Memory B cell (primary cell): ENCODE data around the gene SLC5A9.
"Not testable (repeated sequence)": the region's sequence is repeated elsewhere in the genome, so short reads cannot be mapped to it uniquely, and the experiment has no call there.

Source experiments
- ATAC-seq: fragments of 150-1000 bp; cut with Tn5 transposase; 2 replicates; pipeline ENCODE4 v1.10.0; 2021; ENCODE audit warnings: low read depth, mild to moderate bottlenecking, moderate library complexity
- DNase-seq, 2 donors: peaks; one replicate each; pipeline ENCODE4 v3.0.0; 2022; ENCODE audit warnings: low spot score in 2 of 2
- H3K27ac Mint-ChIP-seq: one replicate; pipeline ENCODE4 v1.8.0; 2022; ENCODE audit warnings: mild to moderate bottlenecking, moderate library complexity, mixed read lengths
- H3K27me3 Mint-ChIP-seq: one replicate; pipeline ENCODE4 v1.8.0; 2022; ENCODE audit warnings: mixed read lengths
- H3K36me3 Mint-ChIP-seq: one replicate; pipeline ENCODE4 v1.8.0; 2022; ENCODE audit warnings: mild to moderate bottlenecking, mixed read lengths
- H3K4me1 Mint-ChIP-seq: one replicate; pipeline ENCODE4 v1.8.0; 2022; ENCODE audit warnings: mixed read lengths
- H3K4me3 Mint-ChIP-seq: one replicate; pipeline ENCODE4 v1.8.0; 2022; ENCODE audit warnings: mild to moderate bottlenecking, moderate library complexity, mixed read lengths
- H3K9me3 Mint-ChIP-seq: one replicate; pipeline ENCODE4 v1.8.0; 2022; ENCODE audit warnings: mixed read lengths

SLC5A9 gene

DNA sequence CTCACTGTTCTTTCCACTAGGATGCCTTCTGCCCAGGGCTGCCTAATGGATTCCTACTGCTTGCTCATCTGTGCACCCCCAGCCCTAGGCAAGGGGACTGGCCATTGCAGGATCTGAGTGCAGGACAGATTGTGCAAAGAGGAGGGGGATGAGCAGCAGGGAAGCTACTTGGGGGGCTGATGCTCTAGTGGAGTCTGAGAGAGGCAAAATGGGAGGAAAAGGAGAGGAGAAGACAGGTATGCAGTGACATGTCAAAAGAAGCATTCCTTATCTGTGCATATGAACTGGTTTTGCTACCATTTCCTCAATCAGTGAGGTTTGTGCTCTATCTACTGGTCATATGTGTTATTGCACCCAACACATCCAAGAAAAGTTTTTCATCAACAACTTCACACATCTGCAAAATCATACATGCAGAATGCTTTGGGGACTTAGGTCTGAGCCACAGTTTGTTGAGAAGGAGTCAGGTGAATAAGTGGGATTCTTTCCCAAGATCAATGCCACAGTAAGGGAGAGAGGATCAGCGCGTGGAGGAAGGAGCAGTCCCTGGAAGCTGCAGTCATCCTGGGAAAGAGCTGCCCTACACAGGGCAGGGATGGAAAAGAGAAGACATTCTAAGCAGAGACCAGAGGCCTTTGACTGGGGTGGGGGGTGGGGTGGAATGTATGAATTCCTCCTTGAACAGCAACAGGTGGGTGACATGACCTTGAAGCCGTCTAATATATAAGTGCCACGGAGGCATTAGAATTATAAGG lies 14.4 kb downstream of the SLC5A9 start:
- H3K27me3 Mint-ChIP-seq = no peaks in the 10 kb centered on the region
- H3K4me1 Mint-ChIP-seq = peaks cover 10% of the 10 kb centered on the region
- H3K36me3 Mint-ChIP-seq = no peaks in the 10 kb centered on the region
- peak; percentile 24 for ATAC-seq
- H3K4me3 Mint-ChIP-seq = no peak overlapping the region
- no peak overlapping the region for H3K27ac Mint-ChIP-seq
- H3K9me3 Mint-ChIP-seq = no peaks in the 10 kb centered on the region
- no peak for DNase-seq

DNA sequence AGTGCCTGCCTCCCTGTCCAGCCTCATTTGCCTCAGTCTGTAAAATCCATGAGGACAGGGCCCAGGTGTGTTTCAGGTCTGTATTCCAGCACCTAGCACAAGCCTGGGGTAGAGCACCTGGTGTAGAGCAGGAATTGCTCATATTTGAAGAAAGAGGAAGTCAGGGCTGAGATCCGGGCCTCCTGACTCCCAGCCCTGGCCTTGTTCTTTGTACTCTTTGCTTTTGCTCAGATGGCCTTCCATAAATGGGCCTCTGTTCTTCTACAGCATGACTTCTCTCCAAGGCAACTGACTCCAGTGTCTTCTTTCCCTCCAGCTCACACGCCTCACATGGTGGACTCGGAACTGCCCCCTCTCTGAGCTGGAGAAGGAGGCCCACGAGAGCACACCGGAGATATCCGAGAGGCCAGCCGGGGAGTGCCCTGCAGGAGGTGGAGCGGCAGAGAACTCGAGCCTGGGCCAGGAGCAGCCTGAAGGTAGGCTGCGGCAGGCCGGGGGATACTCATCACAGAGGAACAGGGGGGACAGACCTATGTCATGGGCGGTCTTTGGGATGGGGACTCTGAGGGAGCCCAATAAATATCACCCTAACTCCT lies 19.7 kb downstream of the SLC5A9 start:
- Mint-ChIP-seq H3K4me1 (peaks cover 26% of the 10 kb centered on the region), H3K9me3 (peaks cover 1% of the 10 kb centered on the region), H3K27me3 (no peaks in the 10 kb centered on the region), H3K27ac (peak overlapping the region; percentile 42), H3K36me3 (no peaks in the 10 kb centered on the region), H3K4me3 (no peak overlapping the region)
- ATAC-seq = no peak
- no peak for DNase-seq

DNA sequence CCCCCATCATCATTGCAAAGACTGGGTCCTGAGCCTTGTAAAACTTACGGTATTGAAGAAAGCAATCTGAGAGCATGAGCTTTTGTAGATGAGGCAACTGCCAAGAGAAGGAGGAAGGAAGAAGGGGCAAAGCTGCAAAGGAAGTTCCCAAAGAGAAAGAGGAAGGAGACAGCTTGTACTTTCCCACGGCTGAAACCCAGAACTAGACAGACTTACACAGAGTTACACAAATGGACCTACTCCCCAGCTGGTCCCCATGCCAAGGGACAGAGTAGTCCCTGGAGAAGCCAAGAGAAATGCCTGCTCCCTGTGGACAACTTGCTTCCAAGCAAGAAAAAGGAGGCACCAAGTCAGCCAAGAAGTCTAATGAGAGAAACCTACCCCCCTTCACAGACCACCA lies 22.6 kb downstream of the SLC5A9 start:
- H3K9me3 Mint-ChIP-seq = peaks cover 1% of the 10 kb centered on the region
- peaks cover 26% of the 10 kb centered on the region for H3K4me1 Mint-ChIP-seq
- ATAC-seq (peak; percentile 91), DNase-seq (no peak)
- no peaks in the 10 kb centered on the region for H3K36me3 Mint-ChIP-seq
- H3K27ac Mint-ChIP-seq = peak overlapping the region; percentile 72
- peak overlapping the region; percentile 77 for H3K4me3 Mint-ChIP-seq
- peaks cover 4% of the 10 kb centered on the region for H3K27me3 Mint-ChIP-seq

DNA sequence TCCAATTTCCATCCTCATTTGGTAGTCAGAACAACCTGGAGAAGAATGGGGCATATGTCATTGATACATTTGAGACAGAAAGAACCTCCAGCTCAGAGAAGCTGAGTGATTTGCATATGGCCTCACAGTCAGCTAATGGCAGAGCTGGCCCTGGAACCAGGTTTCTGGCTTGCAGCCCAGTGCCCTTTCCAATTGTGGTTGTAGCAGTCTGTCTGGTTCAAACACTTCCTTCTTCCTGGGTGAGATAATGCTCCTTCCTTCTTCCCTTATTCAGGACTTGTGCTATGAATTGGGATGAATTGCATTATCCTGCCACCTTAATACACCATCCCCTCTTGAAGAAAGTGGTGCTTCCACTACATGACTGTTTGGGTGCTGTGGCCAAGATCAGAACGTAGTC lies 24.2 kb downstream of the SLC5A9 start:
- ATAC-seq (no peak), DNase-seq (no peak)
- Mint-ChIP-seq H3K27me3 (peaks cover 4% of the 10 kb centered on the region), H3K36me3 (no peaks in the 10 kb centered on the region), H3K4me1 (peaks cover 21% of the 10 kb centered on the region), H3K27ac (no peak overlapping the region), H3K4me3 (no peak overlapping the region), H3K9me3 (peaks cover 1% of the 10 kb centered on the region)

DNA sequence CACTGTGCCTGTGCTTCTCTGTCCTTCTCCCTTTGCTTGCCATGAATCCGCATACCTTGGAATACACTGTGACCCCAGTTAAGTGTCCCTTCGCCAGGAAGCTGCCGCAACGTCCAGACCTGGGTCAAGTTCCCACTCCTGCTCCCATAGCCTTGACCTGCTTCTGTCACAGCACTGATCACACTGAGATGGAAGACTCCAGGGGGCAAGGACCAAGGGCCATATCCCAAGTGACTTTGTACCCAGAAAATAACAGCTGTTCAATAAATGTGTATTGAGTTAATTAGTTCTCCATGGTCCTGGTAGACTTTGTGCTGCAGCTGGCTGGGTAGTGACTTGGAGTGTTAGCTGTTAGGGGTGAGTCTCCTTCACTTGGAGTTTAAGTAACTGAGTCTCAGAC lies 25.8 kb downstream of the SLC5A9 start:
- peaks cover 17% of the 10 kb centered on the region for H3K4me1 Mint-ChIP-seq
- DNase-seq = no peak
- peaks cover 1% of the 10 kb centered on the region for H3K9me3 Mint-ChIP-seq
- H3K27ac Mint-ChIP-seq = no peak overlapping the region
- no peak for ATAC-seq
- H3K36me3 Mint-ChIP-seq = no peaks in the 10 kb centered on the region
- no peak overlapping the region for H3K4me3 Mint-ChIP-seq
- peaks cover 4% of the 10 kb centered on the region for H3K27me3 Mint-ChIP-seq

DNA sequence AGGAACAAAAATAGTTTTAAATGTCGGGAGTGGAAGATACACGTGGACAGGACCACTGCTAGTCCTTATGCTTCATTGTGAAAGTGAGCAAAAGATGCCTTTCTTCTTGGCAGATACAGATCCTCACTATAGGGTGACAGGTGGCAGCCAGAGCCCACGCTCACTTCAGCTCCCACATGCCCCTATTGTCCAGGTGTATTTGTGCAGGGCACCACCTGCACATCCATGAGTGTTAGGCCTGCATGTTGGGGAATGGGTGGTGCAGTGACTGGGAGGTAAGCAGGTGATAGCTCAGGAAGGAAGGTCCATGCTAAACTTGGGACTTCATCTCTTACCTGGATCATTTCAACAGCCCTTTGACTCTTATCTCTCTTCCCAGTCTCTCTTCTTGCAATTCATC lies 27.4 kb downstream of the SLC5A9 start:
- Mint-ChIP-seq H3K27me3 (peaks cover 4% of the 10 kb centered on the region), H3K9me3 (peaks cover 1% of the 10 kb centered on the region), H3K36me3 (no peaks in the 10 kb centered on the region), H3K4me3 (no peak overlapping the region), H3K4me1 (peaks cover 17% of the 10 kb centered on the region), H3K27ac (no peak overlapping the region)
- ATAC-seq = no peak
- no peak for DNase-seq

DNA sequence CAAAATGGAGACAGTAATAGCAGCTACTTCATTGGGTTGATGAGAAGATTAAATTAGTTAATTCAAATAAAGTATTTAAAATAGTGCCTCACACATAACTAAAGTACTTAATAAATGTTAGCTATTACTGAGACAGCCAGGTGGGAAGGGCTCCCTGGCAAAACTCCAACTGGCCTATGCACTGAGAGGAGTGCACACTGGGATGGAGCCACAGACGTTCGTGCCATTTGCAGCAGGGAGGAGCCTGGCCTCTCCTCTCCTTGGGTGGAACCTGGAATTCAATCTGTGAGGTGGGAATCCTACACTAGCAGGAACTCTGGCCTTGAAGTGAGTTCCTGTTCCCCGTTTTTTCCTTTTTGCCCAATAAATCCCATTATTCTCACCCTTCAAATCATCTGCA lies 28.1 kb downstream of the SLC5A9 start:
- ATAC-seq (no peak), DNase-seq (no peak)
- Mint-ChIP-seq H3K27me3 (peaks cover 4% of the 10 kb centered on the region), H3K4me1 (peaks cover 12% of the 10 kb centered on the region), H3K27ac (no peak overlapping the region), H3K36me3 (no peaks in the 10 kb centered on the region), H3K4me3 (no peak overlapping the region), H3K9me3 (no peaks in the 10 kb centered on the region)

DNA sequence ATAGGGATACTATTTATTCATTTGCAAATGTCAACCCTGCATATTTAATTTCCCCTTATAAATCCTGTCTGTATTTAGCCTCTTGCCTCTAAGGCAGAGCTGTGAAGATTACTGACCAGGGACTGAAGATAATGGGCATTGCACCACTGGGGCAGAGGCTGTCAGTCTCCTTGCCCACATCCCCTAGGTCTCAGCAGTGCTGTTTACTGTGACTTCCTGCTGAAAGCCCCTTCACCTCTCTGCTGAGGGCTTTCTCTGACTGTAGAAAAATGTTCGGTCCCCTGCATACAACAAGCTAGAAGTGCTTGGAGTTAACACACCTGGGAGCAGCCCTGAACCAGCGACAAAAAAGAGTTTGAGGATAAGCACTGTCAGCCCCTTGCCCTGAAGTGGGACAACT lies 28.8 kb downstream of the SLC5A9 start:
- H3K36me3 Mint-ChIP-seq = no peaks in the 10 kb centered on the region
- no peak overlapping the region for H3K4me3 Mint-ChIP-seq
- peaks cover 4% of the 10 kb centered on the region for H3K27me3 Mint-ChIP-seq
- H3K9me3 Mint-ChIP-seq = no peaks in the 10 kb centered on the region
- DNase-seq (no peak), ATAC-seq (no peak)
- peaks cover 12% of the 10 kb centered on the region for H3K4me1 Mint-ChIP-seq
- H3K27ac Mint-ChIP-seq = no peak overlapping the region

DNA sequence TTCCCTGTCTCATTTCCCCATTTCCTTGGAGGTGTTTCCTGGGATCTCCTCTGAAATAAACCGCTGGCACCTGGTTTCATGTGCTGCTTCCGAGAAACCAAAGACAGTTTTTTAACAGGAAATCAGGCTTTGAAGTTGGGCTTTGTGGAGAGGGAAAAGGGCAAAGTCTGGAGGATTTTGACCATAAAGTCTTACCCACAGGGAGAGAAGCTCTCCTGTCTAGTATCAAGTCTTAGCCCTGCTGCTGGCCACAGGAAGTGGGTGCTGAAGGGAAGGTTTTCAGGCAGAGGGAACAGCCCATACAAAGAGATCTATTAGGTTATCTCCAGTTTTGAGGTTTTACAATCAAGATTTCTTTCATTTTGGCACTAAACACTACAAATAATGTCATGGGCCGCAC lies 29.3 kb downstream of the SLC5A9 start:
- no peak overlapping the region for H3K27ac Mint-ChIP-seq
- ATAC-seq = no peak
- no peak overlapping the region for H3K4me3 Mint-ChIP-seq
- no peak for DNase-seq
- H3K27me3 Mint-ChIP-seq = peaks cover 4% of the 10 kb centered on the region
- no peaks in the 10 kb centered on the region for H3K36me3 Mint-ChIP-seq
- H3K9me3 Mint-ChIP-seq = no peaks in the 10 kb centered on the region
- peaks cover 11% of the 10 kb centered on the region for H3K4me1 Mint-ChIP-seq

DNA sequence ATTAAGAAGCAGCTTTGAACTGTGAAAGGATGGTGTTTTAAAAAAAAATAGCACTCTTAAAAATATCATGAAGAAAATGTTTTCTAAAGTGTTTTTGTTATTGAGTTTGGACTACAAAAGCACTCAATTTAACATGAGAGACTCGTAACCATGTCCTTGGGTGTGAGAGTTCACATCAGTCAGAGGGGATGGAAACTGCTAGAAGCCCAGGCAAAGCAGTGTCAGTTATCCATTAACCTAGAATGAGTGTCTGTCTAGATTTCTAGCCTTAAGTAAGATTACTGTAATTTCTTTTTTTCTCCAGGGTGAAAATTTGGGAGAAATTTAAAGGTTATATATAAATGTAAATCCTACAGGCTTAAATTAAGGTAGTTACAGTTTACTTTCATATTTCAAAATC lies 31.7 kb downstream of the SLC5A9 start:
- Mint-ChIP-seq H3K27ac (no peak overlapping the region), H3K4me1 (peaks cover 7% of the 10 kb centered on the region), H3K36me3 (no peaks in the 10 kb centered on the region), H3K9me3 (no peaks in the 10 kb centered on the region), H3K27me3 (peaks cover under 1% of the 10 kb centered on the region), H3K4me3 (no peak overlapping the region)
- DNase-seq (no peak), ATAC-seq (no peak)

DNA sequence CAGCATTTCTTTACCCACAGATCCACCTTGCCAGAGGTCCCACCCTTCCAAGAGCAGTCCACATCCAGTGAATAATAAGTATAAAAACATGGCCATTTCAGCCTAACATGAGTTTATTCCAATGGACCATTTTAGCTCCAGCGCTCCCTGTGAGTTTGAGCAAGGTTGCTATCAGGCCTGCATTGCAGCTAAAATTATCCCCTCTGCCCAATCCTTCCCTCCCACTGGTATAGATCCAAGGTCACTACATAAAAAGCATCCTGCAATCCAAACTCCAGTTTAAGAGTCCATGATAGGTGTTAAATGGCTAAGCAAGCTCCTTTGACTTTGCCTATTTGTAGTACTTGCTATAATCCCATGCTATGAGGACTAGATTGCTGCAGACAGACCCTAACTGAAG lies 35.6 kb downstream of the SLC5A9 start:
- no peaks in the 10 kb centered on the region for H3K36me3 Mint-ChIP-seq
- H3K27me3 Mint-ChIP-seq = no peaks in the 10 kb centered on the region
- DNase-seq = no peak
- ATAC-seq = no peak
- H3K27ac Mint-ChIP-seq = no peak overlapping the region
- H3K4me1 Mint-ChIP-seq = no peaks in the 10 kb centered on the region
- H3K9me3 Mint-ChIP-seq = no peaks in the 10 kb centered on the region
- H3K4me3 Mint-ChIP-seq = no peak overlapping the region

DNA sequence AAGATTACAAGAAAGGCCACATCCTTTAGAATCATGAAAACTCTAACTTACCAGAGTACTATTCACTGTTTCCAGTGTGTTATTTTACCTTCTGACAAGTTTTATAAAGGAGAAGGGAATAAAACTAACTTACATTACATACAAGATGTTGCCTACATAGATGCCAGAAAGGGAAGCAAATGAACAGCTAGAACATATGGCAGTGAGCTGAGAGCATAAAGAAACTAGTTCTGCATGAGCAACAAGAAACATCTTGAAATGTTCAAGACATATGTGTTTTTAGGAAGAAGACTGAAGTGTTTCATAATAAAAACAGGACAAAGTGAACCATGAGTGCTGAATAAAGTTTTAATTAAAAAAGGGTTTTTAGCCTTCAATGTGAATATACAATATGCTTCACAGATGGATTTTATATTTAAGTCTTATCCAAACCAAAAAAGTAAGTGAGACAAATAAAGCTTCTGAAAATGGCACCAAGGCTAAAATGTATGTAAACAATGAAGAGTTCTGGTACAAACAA lies 39.4 kb downstream of the SLC5A9 start:
- Mint-ChIP-seq H3K27me3 (no peaks in the 10 kb centered on the region), H3K9me3 (peaks cover 2% of the 10 kb centered on the region), H3K4me1 (no peaks in the 10 kb centered on the region), H3K27ac (no peak overlapping the region), H3K4me3 (no peak overlapping the region), H3K36me3 (no peaks in the 10 kb centered on the region)
- ATAC-seq (no peak), DNase-seq (no peak)

DNA sequence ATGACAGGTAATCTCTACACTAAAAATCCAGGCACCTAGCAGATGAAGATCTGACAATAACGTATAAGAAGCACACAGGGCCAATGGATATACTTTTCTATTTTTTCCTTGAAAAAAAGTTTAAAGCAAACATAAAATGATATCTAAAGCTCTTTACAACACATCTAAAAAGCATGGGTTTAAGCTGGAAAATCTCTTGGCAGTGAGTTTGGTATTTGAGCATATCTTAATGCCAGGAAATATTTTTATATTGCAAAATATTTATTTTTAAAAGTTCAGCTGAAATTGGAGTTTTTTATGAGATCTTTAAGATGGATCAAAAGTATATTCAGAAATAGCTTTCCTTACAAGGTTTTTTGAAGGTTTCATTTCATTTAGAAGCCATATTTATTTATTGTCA lies 40.5 kb downstream of the SLC5A9 start:
- no peak overlapping the region for H3K4me3 Mint-ChIP-seq

DNA sequence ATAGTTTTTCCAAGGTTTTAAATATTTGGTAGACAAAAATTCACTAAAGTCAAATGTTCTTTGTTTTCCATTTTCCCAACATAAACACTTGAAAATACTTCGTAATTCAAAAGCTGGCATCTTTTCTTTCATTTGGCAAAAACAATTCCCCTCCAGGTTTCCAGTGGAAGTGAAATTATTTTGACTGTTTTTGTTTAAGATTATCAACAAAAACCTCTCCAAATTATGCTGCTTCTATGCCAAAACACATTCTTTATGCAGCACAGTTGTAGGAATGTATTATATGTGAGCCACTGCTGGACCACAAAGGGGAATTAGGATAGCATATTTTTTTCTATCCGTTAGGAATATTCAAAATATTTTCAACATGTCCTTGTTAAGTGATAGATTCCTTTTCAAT lies 44.1 kb downstream of the SLC5A9 start:
- no peaks in the 10 kb centered on the region for H3K4me1 Mint-ChIP-seq

More for the DNA sequence above, 40.5 kb downstream of the SLC5A9 start:
- Mint-ChIP-seq H3K36me3 (no peaks in the 10 kb centered on the region), H3K27ac (no peak overlapping the region), H3K27me3 (no peaks in the 10 kb centered on the region), H3K9me3 (peaks cover 2% of the 10 kb centered on the region), H3K4me1 (no peaks in the 10 kb centered on the region)
- DNase-seq (no peak), ATAC-seq (no peak)

DNA sequence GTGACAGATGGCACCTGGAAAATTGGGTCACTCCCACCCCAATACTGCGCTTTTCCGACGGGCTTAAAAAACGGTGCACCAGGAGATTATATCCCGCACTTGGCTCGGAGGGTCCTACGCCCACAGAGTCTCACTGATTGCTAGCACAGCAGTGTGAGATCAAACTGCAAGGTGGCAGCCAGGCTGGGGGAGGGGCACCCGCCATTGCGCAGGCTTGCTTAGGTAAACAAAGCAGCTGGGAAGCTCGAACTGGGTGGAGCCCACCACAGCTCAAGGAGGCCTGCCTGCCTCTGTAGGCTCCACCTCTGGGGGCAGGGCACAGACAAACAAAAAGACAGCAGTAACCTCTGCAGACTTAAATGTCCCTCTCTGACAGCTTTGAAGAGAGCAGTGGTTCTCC lies 54.9 kb downstream of the SLC5A9 start:
- peaks cover 12% of the 10 kb centered on the region for H3K9me3 Mint-ChIP-seq
- not testable (repeated sequence) for H3K36me3 Mint-ChIP-seq, H3K27ac Mint-ChIP-seq, H3K27me3 Mint-ChIP-seq, ATAC-seq, DNase-seq, H3K4me3 Mint-ChIP-seq, H3K4me1 Mint-ChIP-seq

More for the DNA sequence above, 44.1 kb downstream of the SLC5A9 start:
- no peak for ATAC-seq
- Mint-ChIP-seq H3K27me3 (no peaks in the 10 kb centered on the region), H3K27ac (no peak overlapping the region), H3K4me3 (no peak overlapping the region), H3K9me3 (peaks cover 2% of the 10 kb centered on the region), H3K36me3 (no peaks in the 10 kb centered on the region)
- no peak for DNase-seq
